ENCODE results near the gene NUMA1. TPM values are rescaled to one million over a fixed set of nuclear protein-coding genes. Genes with fewer than 3 reads are reported as not detected.

Gene NUMA1
- total and polyA plus RNA-seq, 9 of the 15 experiments (the other 6 are each of a cell fraction or from before 2014, with no cell fraction given): 4.1 to 104 (median 51.2) TPM

DNA sequence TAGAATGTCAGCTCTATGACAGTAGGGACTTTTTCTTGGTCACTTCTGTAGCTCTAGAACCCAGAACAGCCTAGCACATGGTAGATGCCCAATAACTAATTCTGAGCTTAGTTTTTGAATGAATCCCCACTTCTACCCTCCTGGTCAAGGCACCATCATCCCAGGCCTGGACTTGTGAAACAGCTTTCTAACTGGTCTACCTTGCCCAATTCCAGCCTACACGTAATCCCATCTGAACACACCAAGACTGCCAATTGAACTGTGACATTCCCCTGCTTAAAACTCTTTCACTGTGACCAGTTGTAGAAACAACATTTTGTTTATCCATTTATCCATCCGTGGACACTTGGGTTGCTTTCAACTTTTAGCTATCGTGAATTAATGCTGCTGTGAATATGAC lies 49.0 kb upstream of the NUMA1 start:
- Histone ChIP-seq H4K20me1 (replicated peaks; ENCODE audit: control insufficient read depth, insufficient read depth, low read length) (no peaks in the 10 kb centered on the region), H3K9ac (ENCODE audit: insufficient read depth in 1 of 2, low read depth in 2 of 2, low read length in 2 of 2) (no peak overlapping the region), H3K4me2 (ENCODE audit: insufficient read depth, low read length) (no peak overlapping the region), H3K36me3 (ENCODE audit: control insufficient read depth, insufficient read depth, low read length) (no peaks in the 10 kb centered on the region), H3K9me3 (replicated peaks; ENCODE audit: control insufficient read depth, insufficient read depth, low read depth, low read length) (no peaks in the 10 kb centered on the region; the same call in 1 of the 2 replicates), H3K4me3 (no peak overlapping the region), H3K4me1 (replicated peaks in 1 of 2; ENCODE audit: control insufficient read depth in 2 of 2, insufficient read depth in 2 of 2, low read length in 2 of 2) (0 out of 5 replicates have a peak, but pooled peaks cover 0 to under 1% of the 10 kb centered on the region in 2 experiments), H3K27me3 (ENCODE audit: control insufficient read depth in 2 of 2, insufficient read depth in 2 of 2, low read length in 2 of 2) (no peaks in the 10 kb centered on the region), H3K9me1 (ENCODE audit: control insufficient read depth, insufficient read depth, low read length) (no peaks in the 10 kb centered on the region), H3K27ac (ENCODE audit: extremely low read depth, low read depth, low read length) (no peak overlapping the region), H2AFZ (ENCODE audit: low read depth, low read length) (no peak overlapping the region), H3K79me2 (ENCODE audit: control insufficient read depth, insufficient read depth, low read length) (no peaks in the 10 kb centered on the region)
- intact Hi-C loops (cut with micrococcal nuclease): no loop called here
- WGBS (ENCODE audit: insufficient coverage, low coverage, missing lambda C conversion rate): 6% methylated on average over 3 of the region's 3 CpGs
- no peak for ATAC-seq
- POLR2A ChIA-PET: interaction anchor here (1.0 kb wide), 1 partner anchor 11 kb away, joined by 3 read pairs; no protein-coding TSS in a partner anchor
- no peak for TF ChIP-seq ZFP1 (CRISPR knock-in tag; IDR thresholded peaks at IDR 0.05)
- TF ChIP-seq TOE1 (IDR thresholded peaks at IDR 0.05; ENCODE audit: borderline replicate concordance): no peak
- TF ChIP-seq TOE1 (CRISPR knock-in tag; IDR thresholded peaks at IDR 0.05; ENCODE audit: borderline replicate concordance, low read depth): no peak
- TF ChIP-seq, protein P1, sequence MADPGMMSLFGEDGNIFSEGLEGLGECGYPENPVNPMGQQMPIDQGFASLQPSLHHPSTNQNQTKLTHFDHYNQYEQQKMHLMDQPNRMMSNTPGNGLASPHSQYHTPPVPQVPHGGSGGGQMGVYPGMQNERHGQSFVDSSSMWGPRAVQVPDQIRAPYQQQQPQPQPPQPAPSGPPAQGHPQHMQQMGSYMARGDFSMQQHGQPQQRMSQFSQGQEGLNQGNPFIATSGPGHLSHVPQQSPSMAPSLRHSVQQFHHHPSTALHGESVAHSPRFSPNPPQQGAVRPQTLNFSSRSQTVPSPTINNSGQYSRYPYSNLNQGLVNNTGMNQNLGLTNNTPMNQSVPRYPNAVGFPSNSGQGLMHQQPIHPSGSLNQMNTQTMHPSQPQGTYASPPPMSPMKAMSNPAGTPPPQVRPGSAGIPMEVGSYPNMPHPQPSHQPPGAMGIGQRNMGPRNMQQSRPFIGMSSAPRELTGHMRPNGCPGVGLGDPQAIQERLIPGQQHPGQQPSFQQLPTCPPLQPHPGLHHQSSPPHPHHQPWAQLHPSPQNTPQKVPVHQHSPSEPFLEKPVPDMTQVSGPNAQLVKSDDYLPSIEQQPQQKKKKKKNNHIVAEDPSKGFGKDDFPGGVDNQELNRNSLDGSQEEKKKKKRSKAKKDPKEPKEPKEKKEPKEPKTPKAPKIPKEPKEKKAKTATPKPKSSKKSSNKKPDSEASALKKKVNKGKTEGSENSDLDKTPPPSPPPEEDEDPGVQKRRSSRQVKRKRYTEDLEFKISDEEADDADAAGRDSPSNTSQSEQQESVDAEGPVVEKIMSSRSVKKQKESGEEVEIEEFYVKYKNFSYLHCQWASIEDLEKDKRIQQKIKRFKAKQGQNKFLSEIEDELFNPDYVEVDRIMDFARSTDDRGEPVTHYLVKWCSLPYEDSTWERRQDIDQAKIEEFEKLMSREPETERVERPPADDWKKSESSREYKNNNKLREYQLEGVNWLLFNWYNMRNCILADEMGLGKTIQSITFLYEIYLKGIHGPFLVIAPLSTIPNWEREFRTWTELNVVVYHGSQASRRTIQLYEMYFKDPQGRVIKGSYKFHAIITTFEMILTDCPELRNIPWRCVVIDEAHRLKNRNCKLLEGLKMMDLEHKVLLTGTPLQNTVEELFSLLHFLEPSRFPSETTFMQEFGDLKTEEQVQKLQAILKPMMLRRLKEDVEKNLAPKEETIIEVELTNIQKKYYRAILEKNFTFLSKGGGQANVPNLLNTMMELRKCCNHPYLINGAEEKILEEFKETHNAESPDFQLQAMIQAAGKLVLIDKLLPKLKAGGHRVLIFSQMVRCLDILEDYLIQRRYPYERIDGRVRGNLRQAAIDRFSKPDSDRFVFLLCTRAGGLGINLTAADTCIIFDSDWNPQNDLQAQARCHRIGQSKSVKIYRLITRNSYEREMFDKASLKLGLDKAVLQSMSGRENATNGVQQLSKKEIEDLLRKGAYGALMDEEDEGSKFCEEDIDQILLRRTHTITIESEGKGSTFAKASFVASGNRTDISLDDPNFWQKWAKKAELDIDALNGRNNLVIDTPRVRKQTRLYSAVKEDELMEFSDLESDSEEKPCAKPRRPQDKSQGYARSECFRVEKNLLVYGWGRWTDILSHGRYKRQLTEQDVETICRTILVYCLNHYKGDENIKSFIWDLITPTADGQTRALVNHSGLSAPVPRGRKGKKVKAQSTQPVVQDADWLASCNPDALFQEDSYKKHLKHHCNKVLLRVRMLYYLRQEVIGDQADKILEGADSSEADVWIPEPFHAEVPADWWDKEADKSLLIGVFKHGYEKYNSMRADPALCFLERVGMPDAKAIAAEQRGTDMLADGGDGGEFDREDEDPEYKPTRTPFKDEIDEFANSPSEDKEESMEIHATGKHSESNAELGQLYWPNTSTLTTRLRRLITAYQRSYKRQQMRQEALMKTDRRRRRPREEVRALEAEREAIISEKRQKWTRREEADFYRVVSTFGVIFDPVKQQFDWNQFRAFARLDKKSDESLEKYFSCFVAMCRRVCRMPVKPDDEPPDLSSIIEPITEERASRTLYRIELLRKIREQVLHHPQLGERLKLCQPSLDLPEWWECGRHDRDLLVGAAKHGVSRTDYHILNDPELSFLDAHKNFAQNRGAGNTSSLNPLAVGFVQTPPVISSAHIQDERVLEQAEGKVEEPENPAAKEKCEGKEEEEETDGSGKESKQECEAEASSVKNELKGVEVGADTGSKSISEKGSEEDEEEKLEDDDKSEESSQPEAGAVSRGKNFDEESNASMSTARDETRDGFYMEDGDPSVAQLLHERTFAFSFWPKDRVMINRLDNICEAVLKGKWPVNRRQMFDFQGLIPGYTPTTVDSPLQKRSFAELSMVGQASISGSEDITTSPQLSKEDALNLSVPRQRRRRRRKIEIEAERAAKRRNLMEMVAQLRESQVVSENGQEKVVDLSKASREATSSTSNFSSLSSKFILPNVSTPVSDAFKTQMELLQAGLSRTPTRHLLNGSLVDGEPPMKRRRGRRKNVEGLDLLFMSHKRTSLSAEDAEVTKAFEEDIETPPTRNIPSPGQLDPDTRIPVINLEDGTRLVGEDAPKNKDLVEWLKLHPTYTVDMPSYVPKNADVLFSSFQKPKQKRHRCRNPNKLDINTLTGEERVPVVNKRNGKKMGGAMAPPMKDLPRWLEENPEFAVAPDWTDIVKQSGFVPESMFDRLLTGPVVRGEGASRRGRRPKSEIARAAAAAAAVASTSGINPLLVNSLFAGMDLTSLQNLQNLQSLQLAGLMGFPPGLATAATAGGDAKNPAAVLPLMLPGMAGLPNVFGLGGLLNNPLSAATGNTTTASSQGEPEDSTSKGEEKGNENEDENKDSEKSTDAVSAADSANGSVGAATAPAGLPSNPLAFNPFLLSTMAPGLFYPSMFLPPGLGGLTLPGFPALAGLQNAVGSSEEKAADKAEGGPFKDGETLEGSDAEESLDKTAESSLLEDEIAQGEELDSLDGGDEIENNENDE (IDR thresholded peaks at IDR 0.05; ENCODE audit: low read depth, low read length): no peak
- no peak for TF ChIP-seq SETDB1 (IDR thresholded peaks at IDR 0.05; ENCODE audit: low read length)
- no peak for TF ChIP-seq ZFP36 (IDR thresholded peaks at IDR 0.05; ENCODE audit: low read depth, low read length, partially characterized antibody)
- no peak for TF ChIP-seq TEAD2 (tag; IDR thresholded peaks at IDR 0.05)
- no peak for TF ChIP-seq CBX5 (IDR thresholded peaks at IDR 0.05; ENCODE audit: borderline replicate concordance, low read depth)
- TF ChIP-seq LARP7 (IDR thresholded peaks at IDR 0.05): no peak
- no peak for TF ChIP-seq CTBP1 (IDR thresholded peaks at IDR 0.05; ENCODE audit: borderline replicate concordance)
- TF ChIP-seq POLR2AphosphoS5 (IDR thresholded peaks at IDR 0.05; ENCODE audit: control insufficient read depth, insufficient read depth, low read depth, low read length): no peak
- TF ChIP-seq SP1 (CRISPR knock-in tag; IDR thresholded peaks at IDR 0.05): no peak
- DNase-seq (ENCODE audit: extremely low read depth in 1 of 4, low spot score in 3 of 4): no peak
- CTCF ChIA-PET (ENCODE audit: low intra/inter-chr PET ratio): no interaction called here
- in situ Hi-C loops (cut with MboI): no loop called here
- no TSS peak for BruUV-seq (replicated peaks)
- FAIRE-seq: no peak

Data from K562 (cell line).